Measurements from ENCODE around the gene AGBL1.

The AGBL1 gene

DNA sequence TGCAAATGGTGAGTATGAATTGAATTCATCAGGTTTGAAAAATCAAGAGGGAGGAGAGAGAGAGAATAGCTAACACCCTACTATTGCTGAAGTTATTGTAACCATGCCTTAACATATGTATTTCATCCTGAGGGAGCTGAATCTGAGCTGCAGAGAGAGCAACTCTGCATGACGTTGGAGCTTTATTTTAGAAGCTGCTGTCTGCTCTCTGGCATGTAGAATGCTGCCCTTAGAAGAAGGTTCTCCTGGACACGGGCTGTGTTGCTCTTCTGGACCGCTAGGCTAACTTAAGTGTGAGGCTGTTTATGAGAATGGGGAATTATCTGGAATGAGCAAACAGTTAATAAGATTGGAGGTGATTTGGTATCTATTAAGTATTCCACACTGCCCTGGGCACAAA is 814.6 kb downstream of the AGBL1 start:
- DNase-seq: no peak

DNA sequence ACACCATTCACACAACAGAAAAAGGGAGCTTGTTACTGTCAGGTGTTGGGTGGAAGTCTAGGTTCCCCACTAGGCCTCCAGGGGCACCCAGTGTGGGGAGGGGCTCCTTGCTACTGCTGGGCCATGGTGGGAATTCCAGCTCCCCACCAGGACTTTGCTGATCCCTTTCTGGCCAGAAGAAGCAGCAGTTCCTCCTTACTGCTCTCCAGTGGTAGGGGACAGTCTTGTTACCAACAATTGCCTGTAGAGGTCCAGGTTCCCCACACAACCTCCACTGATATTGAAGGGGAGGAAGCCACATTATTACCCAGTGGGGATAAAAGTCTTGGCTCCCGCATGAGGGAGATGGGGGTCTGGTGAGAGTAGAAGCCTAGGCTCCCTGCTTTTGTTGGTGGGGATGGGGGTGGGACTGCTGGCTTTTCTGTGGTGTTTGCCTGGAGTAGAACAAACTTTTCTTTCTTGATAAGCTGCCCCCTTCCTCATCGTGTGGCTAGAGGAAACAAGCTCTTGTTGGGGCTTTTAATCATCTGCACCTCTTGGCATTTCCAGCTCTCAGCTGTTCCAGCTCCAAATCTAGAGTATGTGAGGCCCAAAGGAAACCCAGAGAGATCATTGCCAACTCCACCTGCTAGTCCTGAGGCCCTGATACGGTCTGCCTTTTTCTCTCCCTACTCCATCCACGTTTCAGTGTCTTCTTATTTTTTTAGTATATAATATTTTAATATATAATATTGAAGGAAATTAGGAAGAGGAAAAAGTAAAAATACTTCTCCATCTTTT is 824.2 kb downstream of the AGBL1 start:
- DNase-seq: no peak

DNA sequence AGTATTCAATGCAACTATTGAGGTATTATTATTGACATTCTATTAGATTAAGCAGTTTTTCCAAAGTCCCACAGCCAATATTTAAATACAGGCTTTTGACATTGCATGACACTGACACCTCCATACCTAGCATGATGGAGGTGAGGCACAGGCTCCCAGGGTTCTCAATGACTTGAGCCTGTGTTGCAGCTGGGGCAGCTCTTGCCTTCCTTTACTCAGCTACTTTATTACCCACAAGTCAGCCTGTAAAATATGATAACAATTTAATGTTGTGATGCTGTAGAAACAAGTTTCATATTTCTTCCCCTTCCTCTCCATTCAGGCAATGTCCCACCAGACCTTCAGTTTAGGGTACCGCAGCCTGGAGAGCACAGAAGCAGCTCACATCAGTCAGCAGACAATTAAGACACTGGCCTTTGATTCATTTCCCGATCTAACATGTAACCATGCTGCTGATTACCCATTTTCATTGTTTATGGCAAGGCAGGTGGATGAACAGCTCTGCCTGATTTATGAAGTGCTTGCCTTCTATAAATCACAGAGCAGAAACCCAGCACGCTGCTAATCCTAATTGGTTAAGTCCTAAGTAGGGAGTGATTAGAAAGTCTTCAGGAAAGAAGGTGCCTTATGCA is 826.1 kb downstream of the AGBL1 start:
- no peak for DNase-seq

DNA sequence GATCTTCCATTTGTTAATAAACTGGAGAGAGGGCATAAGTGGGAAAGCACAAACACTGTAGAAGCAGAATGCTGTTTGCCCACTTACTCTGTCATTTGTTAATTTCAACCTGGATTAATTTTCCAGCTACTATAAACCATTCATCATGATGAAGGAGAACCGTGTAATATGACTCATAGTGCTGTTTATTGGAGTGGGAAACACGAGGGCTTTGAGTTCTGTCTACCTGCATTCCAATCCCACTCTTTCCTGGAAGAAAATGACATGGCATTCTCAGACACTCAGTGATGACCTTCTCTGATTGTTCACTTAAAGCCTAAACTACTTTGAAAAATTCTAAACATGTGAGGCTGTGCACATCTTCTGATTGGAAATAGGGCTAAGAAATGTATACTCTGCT is 826.7 kb downstream of the AGBL1 start:
- DNase-seq: no peak

DNA sequence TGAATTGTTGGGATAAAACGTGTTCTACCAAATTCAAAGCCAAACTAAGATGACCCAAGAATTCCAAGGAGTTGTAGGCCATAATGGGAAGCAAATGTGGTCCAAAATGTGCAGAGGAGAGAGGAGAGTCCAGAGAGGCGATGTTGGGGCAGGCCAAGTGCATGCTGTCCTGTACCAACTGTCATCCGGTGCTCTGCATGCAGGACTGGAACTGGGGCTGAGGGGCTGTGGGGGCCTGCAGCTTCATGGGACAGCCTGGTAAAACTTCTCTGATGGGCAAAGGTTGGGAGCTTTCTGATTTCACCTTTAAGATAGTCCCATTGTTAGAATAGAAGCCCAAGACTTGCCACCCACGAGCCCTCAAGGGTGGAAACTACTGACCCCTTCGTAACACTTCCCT is 831.4 kb downstream of the AGBL1 start:
- no peak for DNase-seq

DNA sequence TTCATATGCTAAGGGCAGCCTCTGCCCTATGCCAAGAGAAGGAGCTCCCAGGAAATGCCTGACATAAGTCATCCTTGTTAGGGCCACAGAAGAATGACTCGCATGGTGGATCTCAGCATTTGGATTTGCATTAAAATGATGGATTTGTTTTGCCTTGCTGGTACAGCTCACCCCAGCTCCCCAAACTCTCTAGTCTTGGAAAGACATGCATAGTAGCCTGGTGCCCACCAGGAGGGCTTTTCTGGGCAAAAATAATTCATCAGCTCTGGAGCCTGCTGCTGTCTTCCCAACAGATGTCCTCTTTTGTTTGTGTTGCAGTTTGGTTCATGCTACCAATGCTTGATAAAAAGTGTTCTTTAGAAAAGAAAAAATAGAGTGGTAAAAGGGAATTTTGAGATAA is 833.0 kb downstream of the AGBL1 start:
- no peak for DNase-seq

DNA sequence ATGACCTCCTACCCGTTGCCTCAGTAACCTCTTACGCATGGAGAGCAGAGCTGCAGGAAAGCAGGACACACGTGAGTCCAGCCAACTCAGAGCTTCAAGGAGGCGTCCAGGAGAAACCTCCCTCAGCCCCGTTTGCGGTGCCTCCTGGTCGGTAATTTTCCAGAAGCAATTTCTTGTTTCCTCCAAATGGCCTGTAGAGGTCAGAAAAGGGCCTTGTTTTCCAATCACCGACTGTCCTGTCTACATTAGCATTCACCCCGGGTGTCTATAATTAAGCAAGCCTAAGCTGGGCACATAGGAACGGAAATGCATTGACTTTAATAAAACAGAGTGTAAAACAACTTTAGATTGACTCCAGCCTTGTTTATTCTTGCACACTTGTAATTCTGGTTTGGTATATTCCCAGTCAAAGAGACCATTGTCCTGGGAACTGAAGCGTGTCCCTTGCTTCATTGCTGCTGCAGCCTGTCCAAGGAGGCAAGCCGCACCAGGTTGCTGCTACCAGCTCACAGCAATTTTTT is 836.2 kb downstream of the AGBL1 start:
- DNase-seq: no peak

DNA sequence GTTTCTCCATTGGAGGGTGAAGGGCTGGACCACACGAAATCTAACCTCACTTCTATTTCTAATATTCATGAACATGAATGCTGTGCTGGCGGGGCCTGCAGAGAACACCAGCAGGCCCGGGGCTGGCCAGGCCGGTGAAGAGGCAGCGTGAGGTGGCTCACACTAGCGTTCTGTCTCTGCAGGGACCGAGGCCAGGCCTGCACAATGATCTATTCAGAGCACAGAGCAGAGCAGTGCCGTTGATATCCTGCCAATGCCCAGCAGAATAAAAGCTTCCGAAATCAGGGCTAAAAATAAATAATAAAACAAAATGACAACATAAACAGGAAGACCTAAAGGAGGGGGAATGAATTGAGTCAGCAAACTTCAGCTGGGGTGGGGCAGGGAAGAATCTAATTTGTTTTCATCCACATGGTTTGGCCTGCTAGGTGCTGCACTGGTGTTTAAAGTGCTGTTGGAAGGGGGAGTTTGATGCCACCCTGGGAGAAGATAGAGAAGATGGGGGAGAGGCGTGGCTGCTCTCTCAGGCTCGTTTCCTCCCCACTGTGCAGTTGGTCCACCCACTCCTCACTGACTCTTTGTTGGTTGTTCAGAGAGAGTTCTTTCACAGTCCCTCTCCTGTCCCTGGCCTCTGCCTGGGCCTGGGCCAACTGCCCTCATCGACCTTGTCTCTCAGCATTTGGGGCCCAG is 837.1 kb downstream of the AGBL1 start:
- DNase-seq: no peak

DNA sequence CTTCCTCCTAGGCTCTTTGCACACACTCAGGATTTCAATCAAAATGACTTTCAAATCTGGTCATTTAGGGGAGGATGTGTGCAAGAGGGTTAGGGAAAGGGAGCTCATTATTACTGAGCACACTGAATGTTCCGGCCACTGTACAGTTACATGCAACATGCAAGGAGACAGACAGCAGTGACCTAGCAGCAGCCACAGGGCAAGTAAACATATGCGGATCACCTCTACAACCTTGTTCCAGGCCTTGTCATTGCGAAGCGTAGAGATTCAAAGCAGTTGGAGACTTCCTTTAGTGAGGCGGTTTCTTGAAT is 837.6 kb downstream of the AGBL1 start:
- no peak for DNase-seq

DNA sequence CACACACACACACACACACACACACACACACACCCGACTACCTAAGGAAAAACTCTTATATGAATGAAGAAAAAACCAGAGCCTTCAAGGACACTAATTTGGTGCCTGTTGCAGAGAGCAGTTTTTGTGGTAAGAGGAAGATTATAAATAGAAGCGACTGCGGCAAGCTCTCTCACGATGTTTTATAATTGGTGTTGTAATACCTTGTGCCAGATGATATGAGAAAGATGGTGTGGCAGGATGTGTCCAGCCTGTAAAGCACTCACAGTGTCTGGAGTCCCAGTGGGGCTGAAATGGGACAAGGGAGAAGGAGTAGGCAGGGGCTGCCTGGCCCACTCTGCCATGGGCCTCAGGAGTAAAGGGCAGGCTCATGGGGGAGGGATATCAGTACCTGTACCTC is 839.9 kb downstream of the AGBL1 start:
- no peak for DNase-seq

DNA sequence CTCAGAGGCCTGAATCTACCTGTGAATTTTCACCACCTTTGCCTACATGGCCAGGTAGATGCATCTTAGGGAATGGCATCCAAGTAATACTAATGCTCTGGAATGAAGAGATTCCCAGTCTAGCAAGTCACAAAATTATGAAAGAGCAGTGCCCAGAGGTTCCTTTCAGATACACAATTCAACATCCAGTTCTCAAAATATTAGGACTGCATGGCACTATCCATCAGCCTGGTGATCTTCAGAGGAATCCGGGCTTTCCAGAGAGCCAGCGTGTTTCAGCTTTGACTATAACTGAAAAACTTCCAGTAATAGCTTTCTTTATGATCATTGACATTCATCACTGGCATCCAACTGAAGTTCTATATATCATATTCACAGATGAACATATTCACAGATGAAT is 849.8 kb downstream of the AGBL1 start:
- DNase-seq: no peak

DNA sequence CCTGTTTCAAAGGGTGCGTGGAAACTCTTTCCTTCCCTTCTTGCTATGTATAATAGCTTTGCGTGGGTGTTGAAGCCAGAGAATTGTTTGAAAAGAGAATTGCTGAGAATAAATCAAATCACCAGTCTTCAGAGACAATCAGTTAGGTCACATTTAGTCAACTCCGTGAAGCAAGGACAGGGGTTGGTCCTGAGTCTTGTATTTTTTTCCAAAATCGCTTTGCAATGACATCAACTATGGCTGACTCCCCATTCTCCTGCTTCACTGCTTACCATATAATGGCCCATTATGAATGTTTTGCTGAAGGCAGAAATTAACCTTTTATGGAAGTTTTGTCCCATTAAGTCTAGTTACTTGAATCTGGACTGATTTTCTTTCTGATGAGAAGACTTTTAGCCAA is 852.8 kb downstream of the AGBL1 start:
- no peak for DNase-seq

DNA sequence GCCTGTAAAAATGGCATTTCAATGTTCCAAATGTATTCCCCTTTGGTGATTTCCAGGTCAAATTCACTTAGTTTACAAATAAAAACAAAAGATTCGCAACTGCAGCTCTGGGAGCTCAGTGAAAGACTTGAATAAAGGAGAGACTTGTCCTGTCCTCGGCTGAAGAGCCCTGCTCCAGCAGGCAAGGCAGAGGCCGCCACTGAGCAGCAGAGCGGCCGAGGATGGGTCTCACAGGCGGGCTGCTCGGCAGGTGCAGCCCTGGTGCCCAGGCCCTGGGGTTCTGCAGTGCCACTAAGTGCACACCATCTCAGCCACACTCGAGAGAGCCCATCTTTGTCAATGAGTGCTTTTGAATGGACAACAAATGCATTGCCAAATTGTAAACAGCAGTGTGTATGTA is 856.2 kb downstream of the AGBL1 start:
- DNase-seq: no peak

DNA sequence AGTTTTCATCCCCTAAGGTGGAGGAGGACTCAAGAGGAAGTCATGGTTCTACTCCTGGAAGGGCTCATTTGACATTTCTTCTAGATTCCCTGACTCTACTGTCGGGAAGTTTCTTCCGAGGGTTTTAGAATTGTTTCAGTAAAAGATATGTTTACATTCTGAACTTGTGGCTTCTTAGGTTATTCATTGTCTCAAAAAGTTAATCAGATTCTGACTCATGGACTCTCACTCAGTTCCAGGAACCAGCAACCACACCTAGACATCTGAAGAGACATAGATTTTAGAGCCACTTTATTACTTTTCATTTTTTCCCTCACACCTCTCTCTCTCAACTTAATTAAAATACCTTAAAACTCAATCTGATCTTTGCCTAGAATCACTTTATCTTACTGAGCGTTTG is 862.6 kb downstream of the AGBL1 start:
- DNase-seq: no peak

DNA sequence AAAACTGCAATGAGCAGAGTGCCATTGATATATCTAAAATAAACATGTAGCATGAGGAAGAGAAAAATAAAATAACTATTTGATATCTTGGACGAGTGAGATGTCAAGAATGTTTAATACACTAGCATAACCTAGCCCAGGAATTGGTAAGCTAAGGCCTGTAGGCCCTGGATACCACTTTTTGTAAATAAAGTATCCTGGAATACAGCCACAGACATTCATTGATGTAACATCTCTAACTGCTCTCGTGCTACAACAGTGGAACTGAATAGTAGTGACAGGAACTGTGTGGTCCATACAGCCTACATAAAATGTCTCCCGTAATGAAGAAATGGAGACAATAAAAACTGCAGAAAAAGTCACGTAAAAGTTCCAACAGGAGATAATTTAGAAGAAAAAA is 869.0 kb downstream of the AGBL1 start:
- DNase-seq: no peak

DNA sequence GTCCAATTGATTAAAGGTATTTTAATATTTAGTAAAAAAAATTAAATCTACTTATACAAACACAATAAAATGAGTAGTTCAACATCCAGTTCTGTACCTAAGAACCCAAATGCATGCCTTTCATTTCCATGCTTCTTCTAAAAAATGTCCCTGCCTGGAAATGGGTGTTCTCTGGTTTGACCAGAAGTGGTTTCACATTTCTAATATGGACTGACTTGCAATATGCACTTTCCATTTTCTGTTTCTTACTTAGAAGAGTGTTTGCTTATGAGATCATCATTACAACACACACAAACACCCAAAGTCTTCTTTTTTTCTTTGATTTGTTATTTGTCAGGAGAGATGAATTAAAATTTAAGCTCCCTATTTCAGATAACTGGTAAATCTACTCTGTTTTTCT is 879.6 kb downstream of the AGBL1 start:
- DNase-seq: no peak

DNA sequence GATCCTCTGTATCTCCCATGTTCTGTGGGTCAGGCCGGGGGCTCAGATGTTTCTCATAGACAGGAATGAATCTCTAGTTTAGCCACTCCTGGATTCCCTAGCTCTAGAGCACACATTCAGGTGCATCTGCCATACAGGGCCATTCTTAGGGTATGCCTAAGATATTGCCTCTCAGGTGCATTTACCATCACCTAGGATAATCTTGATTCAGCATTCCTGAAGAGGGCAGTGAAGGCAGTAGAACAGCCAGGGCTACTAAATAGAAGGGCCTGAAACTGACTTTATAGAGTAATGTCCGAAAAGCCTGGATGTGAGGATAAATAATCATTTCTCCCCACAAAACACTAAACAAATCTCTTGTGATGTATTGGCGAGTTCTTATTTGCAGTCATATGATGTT is 882.0 kb downstream of the AGBL1 start:
- no peak for DNase-seq

DNA sequence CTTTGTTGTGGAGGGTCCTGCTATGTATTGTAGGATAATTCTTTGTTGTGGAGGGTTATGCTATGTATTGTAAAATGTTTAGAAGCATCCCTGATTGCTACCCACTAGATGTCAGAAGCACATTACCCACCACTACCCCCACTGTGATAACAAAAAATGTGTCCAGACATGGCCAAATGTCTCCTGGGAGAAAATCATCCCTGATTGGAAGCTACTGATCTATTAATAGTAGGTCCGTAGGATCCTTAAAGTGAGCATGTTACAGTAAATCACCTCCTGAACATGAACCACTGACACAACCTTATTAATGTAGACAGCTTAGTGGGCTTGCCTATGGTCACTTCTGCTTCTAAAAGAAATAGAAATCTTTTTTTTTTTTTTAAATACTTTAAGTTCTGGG is 884.6 kb downstream of the AGBL1 start:
- DNase-seq: no peak

DNA sequence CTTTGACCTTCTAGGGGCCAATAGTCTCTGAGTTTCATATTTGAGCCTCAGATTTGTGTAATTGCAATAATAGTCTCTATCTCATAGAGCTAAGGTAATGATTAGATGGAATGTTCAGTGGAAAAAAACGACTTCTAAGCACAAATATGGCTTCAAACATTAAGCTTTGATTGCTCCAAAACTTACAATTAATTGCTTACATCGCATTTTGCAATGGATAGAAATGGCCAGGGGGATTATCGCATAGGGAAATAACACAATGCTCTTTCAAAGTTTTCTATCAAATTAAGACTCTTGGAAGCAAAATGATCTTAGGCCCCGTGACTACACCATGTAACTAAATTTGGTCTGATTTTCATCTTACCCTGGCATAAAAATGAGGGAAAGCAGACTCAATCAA is 888.6 kb downstream of the AGBL1 start:
- DNase-seq: no peak

DNA sequence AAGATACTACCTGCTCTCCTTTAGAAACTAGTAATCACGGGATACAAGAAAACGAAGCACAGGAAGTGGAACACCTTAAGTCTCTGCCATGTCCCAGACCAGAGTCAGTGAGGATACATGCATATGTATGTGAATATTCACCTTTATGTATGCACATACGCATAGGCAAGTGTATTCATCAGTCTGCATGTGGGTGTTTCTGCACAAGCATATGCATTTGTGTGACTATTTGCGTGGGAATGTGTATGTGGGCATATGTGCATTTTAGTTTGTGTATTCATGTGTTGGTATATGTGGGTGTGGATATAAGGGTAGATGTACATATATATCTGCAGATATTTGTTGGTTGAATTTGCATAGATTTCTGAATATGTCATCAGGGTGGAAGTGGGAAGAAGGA is 889.7 kb downstream of the AGBL1 start:
- no peak for DNase-seq

DNA sequence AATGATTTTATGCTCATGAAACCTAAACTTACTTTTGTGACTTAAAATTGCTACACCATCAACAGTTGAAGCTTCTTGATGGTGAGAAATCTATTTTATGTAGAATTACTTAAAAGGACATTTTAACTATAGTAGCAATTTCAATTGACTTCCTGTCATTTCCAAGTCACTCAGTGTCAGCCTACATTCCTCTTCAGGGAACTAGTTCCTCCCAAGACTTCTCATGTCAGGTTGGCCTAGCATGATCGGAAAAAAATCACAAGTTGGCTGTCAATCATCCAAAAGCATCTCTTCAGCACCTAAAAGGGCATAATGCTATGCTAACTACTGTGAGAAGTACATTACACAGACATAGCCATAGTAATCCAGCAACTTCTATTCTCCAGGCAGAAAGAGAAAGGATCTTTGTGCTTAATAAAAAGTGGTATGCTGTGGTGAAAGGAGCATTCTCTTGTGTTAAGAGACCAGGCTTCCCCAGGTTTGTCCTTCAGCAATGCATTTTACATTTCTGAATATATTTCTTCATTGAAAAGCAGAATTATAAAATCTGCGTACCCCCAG is 893.7 kb downstream of the AGBL1 start:
- no peak for DNase-seq

DNA sequence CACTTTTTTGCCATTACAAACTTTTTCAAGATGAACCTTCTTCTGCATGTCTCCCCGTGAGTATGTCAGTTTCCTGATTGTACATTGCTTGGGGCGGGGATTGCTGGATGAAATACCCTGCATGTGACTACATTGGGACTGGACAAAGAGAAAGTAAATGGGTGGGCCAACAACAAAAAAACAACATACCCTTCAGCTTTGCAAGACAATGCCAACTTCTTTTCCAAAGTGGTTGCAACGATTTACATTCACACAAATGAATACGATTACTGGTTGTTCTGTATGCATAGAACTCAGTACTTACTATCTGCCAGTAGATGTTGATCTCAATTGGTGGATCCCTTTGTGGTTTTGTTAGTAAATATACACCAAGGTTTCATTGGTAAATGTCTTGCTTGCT is 908.4 kb downstream of the AGBL1 start:
- no peak for DNase-seq

DNA sequence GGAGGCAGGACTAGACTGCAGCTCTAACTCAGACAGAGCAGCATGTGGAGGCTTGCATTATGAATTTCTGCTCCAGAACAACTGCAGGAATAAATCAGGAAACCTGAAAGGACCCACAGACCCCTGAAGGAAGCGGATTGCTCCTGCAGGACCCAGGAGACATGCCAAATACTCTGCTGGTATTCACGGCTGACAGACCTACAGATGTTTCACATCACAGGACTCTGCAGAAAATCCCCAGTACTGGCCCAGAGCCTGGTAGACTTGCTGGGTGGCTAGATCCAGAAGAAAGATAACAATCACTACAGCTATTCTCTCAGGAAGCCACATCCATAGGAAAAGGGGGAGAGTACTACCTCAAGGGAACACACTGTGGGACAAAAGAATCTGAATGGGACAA is 942.1 kb downstream of the AGBL1 start:
- DNase-seq: no peak
